Measurements from ENCODE around the gene ARAP2. TPM values are rescaled to one million over a fixed set of nuclear protein-coding genes. Genes with fewer than 3 reads are reported as not detected.

Gene ARAP2
- total and polyA plus RNA-seq, 2 of the 13 experiments (the other 11 are each of a cell fraction or from before 2014, with no cell fraction given) = 0.37 to 1.4 TPM

GRCh38 chr4:36224972-36225903, 19.1 kb downstream of the ARAP2 start (continued):
- no peak for TF ChIP-seq MYPOP (CRISPR knock-in tag; IDR thresholded peaks at IDR 0.05)
- peak; percentile 23; the same call in 1 of the 2 replicates for TF ChIP-seq TFAP4 (IDR thresholded peaks at IDR 0.05; ENCODE audit: borderline replicate concordance, low read depth)

- DNase-seq (ENCODE audit: low spot score) = no peak
- 64% methylated on average over 1 of the region's 1 CpG for WGBS (ENCODE audit: low lambda C conversion rate)
- POLR2A ChIA-PET = no interaction called here
- in situ Hi-C loops (cut with HindIII; ENCODE audit: extremely low pct_ligation_motif_present, low pct_unique_long_range_greater_than_20kb) = no loop called here
- peaks cover 11% of the 10 kb centered on the region for H3K4me1 ChIP-seq (ENCODE audit: insufficient read depth, low read length)
- no TSS peak for BruUV-seq (replicated peaks)
- H4K20me1 ChIP-seq (ENCODE audit: insufficient read depth, low read length) = no peaks in the 10 kb centered on the region
- no peaks in the 10 kb centered on the region for H3K79me2 ChIP-seq (ENCODE audit: insufficient read depth, low read length)
- intact Hi-C loops (cut with micrococcal nuclease; ENCODE audit: unreplicated experiment) = no loop called here
- no peak for ATAC-seq
- H3K27me3 ChIP-seq (ENCODE audit: control insufficient read depth in 1 of 2, insufficient read depth in 2 of 2, low read length in 2 of 2) = no peaks in the 10 kb centered on the region
- no peak overlapping the region for H2AFZ ChIP-seq (ENCODE audit: low read length)
- no peak overlapping the region for H3K9ac ChIP-seq (ENCODE audit: insufficient read depth, low read depth, low read length)
- no peak overlapping the region for H3K4me2 ChIP-seq (ENCODE audit: low read depth, low read length)
- H3K9me3 ChIP-seq (ENCODE audit: low read length) = no peaks in the 10 kb centered on the region
- H3K36me3 ChIP-seq (replicated peaks in 1 of 2; ENCODE audit: control insufficient read depth in 1 of 2, insufficient read depth in 2 of 2, low read length in 2 of 2) = no peaks in the 10 kb centered on the region
- no peak for FAIRE-seq
- H3K27ac ChIP-seq (ENCODE audit: extremely low read length, insufficient read depth, low read length) = no peak overlapping the region
- H3K4me3 ChIP-seq (replicated peaks in 1 of 3; ENCODE audit: insufficient read depth in 1 of 3, low read depth in 2 of 3, low read length in 3 of 3) = no peak overlapping the region
- CTCF ChIA-PET (ENCODE audit: low intra/inter-chr PET ratio, low total read pairs) = no interaction called here
- TF ChIP-seq ZNF841 (CRISPR knock-in tag; IDR thresholded peaks at IDR 0.05; ENCODE audit: borderline replicate concordance) = no peak
- no peak for TF ChIP-seq PRMT3 (CRISPR knock-in tag; IDR thresholded peaks at IDR 0.05; ENCODE audit: borderline replicate concordance, low read depth)
- TF ChIP-seq SIX1 (CRISPR knock-in tag; IDR thresholded peaks at IDR 0.05; ENCODE audit: borderline replicate concordance) = no peak
- TF ChIP-seq SCMH1 (CRISPR knock-in tag; IDR thresholded peaks at IDR 0.05; ENCODE audit: borderline replicate concordance) = no peak
- no peak for TF ChIP-seq ZBTB25 (CRISPR knock-in tag; IDR thresholded peaks at IDR 0.05)
- no peak for TF ChIP-seq LCORL (IDR thresholded peaks at IDR 0.05)
- no peak for TF ChIP-seq LCORL (CRISPR knock-in tag; IDR thresholded peaks at IDR 0.05)
Measured at GRCh38 chr4:36222702-36223101, 21.6 kb downstream of the ARAP2 start.
